ENCODE measurements around the gene EYA4.

The EYA4 gene

DNA sequence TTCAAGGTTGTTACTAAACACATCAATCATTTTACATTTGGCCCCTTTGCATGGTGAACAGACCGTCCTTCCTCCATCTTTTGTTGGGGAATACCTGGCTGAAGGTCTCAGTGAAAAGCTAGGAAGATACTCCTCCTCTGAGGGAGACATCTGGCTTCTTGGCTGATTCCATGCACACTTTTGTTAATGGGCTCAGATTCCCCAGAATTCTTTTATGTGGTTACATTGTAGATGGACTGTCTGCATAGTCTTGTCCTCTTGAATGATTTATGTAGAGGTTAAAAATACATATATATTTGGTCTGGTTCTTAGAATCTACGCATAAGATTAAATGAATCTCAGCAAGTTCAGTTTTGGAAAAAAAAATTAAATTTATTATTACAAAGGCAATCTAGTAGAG is 167.0 kb downstream of the EYA4 start:
- DNase-seq, result no peak

DNA sequence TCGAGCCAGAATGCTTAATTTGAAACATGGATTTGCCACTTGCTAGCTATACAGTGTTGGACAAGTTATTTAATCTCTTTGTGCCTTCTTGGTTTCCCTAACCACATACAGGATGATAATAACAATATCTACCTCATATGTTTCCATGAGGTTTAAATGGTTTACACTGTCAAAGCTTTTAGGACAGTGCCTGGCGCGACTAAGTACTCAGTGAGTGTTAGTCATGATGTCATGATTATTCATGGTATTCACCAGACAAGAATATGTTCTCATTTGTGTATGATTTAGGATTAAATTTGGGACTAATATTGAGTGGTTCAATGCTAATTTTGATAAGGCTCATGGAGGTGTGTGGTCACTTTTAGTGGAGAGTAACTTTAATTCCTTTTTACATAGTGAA is 167.4 kb downstream of the EYA4 start:
- no peak for DNase-seq

GRCh38 chr6:133410638-133411435 is 169.7 kb downstream of the EYA4 start:
- no peak for DNase-seq

- DNase-seq, result no peak
These were observed 170.6 kb downstream of the EYA4 start for GRCh38 chr6:133411757-133412156.

DNA sequence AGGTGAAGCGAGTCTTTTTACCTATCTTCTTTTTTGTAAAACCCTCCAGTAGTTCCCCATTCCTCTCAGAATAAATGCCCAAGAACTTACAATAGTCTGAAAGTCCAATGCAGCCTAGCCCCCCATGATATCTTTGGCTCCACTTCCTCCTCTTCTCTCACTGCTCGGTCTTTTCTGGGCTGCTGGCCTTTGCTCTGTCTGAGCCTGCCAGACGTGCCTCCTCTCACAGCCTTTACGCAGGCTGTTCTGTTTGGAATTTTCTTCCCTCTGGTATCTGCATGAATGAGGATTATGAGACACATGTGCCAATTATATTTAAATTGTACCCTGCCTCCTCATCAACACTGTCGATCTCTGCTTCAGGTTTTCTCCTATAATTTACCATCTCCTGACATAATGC is 174.1 kb downstream of the EYA4 start:
- DNase-seq, result no peak

DNA sequence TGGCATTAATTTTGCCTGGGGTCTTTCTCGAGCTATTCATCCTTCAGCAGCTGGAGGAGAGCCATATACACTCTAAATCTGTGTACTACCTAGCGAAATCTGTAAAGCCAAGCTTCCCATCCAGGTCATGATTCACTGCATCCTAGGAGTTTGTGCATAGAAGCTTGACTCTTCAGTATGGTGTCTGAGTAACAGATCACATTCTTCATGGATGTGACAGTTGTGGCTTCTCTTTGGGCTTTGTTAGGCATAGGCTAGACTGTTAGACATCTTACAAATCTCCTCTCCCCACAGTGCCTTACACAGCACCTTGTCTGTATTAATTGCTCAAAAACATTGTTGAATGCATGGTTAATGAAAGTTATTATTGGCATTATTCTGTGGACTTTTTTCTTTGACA is 177.0 kb downstream of the EYA4 start:
- no peak for DNase-seq

DNA sequence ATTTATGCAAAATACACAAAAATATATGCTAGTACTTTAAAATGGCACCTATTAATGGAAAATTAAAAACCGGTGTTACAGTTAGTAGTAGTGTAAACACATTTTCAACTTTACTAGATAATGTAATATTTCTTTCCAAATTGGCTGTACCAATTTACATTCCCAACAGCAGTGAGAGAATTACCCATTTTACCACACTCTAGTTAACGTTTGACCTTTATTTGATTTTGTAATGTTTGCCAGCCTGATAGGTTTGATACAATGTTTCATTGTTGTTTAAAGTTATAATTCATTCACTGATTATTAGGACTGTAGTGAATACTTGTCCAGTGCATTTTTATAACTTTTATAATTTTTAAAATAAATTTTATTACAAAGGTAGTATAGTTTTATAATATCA is 182.1 kb downstream of the EYA4 start:
- no peak for DNase-seq

- no peak for DNase-seq
These were observed 183.2 kb downstream of the EYA4 start for GRCh38 chr6:133424359-133424758.

- DNase-seq, result no peak
These were observed 184.9 kb downstream of the EYA4 start for GRCh38 chr6:133426038-133426437.

DNA sequence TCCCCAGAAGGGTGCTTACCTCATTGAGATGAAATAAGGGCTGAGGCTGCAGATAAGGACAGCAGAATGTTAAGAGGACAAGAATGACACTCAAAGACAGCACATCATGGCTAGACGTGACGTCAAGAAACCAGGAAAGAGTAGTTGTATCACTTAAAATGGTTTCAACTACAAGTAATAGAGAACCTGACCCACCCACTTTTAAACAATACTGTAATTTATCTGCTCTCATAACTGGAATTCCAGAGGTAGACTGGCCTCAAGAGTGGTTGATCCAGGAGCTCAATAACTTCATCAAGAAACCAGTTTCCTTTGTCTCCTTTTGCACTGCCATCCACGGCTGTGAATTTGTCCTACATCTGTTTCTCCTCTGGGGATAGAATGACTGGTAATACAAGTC is 187.1 kb downstream of the EYA4 start:
- no peak for DNase-seq

DNA sequence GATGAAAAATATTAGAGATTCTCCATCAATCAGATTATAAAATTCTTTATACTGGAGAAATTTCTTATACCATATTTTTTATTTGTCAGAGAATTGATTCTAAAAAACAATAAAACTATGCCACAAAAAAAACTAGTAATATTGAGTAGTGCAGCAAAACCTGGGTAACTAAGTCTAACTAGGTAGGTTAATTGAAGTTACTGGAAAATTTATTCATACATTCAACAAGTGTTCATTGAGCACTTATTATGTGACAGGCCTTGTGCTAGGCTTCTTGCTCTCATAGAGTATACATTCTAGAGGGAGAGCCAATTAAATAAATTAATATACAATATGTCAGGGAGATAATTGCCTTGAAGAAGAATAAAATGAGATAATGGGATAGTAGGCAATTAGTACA is 189.4 kb downstream of the EYA4 start:
- no peak for DNase-seq

- no peak for DNase-seq
These were observed 189.9 kb downstream of the EYA4 start for GRCh38 chr6:133431031-133431430.

DNA sequence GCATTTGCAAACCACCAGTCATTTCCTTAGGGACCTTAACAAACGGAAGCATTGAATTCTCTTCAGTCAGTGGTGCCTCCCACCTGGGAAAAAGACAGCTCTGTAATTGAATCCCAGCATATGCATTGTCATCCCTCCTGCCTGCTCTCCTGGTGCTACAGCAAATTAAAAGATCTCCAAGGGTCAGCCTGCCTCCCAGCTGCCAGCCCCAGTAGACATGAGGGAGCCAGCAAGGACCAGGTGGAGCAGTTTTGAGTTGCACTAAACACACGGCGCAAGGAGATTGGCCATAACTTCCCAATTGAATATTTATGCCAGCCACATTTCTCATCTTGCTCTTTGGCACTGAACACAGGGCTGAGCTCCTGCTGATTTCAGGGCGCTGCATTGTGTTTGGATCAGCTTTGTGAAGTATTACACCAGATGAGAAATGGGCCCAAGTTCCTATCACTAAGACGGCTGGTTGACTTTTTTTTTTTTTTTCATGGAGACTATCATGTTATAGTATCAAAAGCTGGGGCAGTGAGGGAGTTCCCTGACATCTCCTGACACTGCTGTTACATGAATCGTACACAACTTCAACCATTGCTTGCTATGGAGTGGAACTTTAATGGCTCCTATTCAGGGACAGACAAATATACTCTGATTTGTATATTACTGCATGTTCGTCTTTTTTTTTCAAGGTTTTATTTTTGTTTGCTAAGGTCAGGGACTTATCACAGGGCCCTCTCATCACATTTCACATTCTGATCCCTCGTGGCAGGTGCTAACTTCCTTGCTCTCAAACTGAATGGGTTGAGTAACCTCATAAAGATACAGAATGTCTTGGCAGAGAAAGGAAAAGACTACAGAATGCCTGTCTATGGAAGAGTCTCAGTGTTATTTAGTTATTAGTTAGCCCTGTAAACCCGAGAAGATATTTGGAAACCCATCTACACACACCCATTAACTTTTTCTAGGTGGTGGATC is 191.1 kb downstream of the EYA4 start:
- DNase-seq, result no peak

DNA sequence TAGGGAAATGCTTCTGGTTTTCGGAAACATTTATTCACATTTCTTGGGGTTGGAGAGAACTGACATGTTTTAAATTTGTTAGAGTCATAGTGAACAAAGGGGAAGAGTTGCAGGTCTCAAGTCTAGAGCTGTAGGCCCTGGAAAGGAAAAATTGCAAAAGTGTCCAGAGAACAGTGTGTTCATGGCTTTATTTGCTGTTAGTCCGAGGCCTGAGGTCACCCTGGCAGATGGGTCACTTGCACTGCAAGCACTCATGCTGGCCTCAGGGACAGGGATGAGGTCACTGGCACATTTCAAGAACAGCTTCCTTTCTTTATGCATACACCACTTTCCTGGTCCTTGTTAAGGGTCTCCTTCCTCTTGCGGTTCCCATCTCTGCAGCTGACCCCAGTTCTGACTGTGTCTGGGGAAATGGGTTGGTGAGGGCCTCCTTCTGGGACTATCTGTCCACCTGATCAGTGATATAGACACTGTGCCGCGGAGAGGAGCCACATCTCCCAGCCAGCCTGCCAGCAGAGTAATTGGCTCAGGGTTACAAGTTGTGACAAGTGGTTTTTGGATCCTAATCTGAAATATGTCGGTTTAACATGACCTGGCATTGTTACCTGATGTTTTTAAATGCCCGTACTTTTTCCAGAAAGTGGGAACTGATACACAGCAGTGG is 194.0 kb downstream of the EYA4 start:
- no peak for DNase-seq

DNA sequence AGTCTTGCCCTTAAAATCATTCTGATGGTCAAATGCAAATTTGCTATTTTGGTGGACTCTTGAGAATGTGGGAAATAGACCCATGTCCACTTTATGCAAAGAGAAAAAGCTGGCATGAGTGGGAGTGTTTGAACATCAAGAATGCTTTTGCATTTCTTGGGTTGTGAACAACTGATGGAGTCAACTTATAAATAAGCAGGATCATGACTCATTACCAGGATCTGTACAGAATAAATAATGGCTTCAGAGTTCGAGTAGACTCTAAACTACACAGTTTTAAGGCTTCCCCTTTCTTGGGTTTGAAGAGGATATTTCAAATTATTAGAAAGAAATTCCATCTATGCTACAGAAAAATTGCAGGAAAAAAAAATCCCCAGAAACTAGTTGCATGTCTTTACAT is 195.5 kb downstream of the EYA4 start:
- no peak for DNase-seq

GRCh38 chr6:133441491-133441890 is 200.3 kb downstream of the EYA4 start:
- DNase-seq, result no peak

GRCh38 chr6:133446789-133447188 is 205.6 kb downstream of the EYA4 start:
- no peak for DNase-seq

DNA sequence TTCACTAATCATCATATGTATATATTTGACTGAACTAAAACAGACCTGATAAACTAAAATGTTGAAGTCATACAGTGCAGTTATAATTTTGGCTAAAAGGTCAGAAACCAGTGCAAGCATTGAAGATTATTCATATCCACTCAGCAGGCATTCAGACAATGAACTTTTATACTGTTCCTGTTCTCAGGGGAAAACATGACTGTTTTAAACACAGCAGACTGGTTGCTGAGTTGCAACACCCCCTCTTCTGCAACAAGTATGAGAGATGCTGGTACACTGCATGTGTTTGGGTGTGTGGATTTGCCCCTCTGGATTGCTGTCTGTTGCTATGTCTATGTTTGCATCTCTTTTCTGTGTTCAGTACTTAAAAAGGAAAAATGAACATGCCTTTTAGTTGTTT is 206.8 kb downstream of the EYA4 start:
- DNase-seq, result no peak

- no peak for DNase-seq
These were observed 215.3 kb downstream of the EYA4 start for GRCh38 chr6:133456439-133456838.

DNA sequence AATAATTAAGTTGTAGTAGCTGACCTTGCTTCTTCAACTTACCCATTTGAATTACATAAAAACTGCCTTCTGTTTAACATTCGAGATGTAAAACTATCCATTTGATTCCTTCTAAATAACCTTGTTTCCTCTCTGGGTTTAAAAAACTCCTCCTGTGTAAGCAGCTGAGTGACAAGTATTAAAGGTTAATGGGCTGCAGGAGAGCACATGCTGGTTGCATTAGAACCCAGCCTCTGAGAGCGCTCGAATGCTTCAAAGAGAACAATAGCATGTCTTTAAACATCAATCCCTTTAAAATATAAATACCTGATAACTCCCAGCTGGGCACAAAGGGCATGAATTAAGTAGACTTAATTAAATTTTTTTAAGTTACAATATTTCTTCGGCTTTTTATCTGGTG is 215.8 kb downstream of the EYA4 start:
- no peak for DNase-seq

- no peak for DNase-seq
These were observed 218.9 kb downstream of the EYA4 start for GRCh38 chr6:133460101-133460500.

DNA sequence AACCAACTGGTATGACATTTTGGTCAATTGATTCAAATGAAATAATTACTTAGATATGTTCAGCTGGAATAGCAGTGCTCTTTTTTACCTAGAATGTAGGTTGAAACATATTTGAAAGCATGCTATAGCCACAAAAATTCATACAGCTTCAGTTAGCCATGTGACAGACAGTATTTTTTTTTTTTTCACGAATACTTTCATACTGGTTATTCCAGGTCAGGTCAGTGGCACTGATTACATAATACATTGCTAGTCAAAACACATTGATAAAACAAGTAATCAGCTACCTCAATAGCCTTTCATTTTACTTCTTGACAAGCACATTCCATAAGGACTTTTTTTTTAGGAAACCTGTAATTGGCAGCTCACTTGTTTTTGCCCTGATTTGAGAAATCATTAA is 222.6 kb downstream of the EYA4 start:
- no peak for DNase-seq

DNA sequence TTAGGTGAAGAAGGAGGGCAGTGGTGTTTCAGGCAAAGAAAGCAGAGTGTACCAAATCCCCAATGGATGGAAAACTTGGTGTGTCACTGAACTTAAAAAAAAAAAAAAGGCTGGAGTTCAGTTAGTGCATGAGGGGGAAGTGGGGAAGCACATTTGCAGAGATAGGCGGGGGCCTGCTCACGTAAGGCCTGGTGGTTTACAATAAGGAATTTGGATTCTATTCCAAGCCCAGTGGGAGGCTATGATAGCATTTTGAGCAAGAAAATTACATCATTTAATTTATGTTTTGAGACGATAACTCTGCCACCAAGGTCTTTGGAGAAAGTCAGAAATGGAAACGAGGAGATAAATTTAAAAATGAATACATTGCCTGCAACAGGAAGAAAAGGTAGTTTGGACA is 225.5 kb downstream of the EYA4 start:
- DNase-seq, result no peak

Measured in NCI-H510A (cell line).